Breast epithelium (tissue), 4 donors: Measurements from ENCODE around the gene PIGX. TPM values are rescaled to one million over a fixed set of nuclear protein-coding genes. Genes with fewer than 3 reads are reported as not detected.

ENCODE experiments used
- DNase-seq, 2 donors: peaks; one replicate each; pipeline ENCODE4 v3.0.0-alpha.2; 2019; ENCODE audit warnings: low spot score in 2 of 2
- H3K27ac ChIP-seq, 2 donors: fragments of 200-600 bp; sonication (generic) in 1 of 2; one replicate each; pipeline ENCODE4 v1.5.1; 2016 to 2019; ENCODE audit warnings: mild to moderate bottlenecking in 1 of 2
- H3K27me3 ChIP-seq, 2 donors: fragments of 200-600 bp; sonication (generic) in 1 of 2; one replicate each; pipeline versions ENCODE4 v1.5.1 to v1.6.0; 2017 to 2019; ENCODE audit warnings: control low read depth in 1 of 2, mild to moderate bottlenecking in 1 of 2
- H3K36me3 ChIP-seq: fragments of 200-600 bp; one replicate; pipeline ENCODE4 v1.5.1; 2019
- H3K4me1 ChIP-seq, 2 donors: fragments of 200-600 bp; sonication (generic); one replicate each; pipeline ENCODE4 v1.5.1; 2016 to 2019; ENCODE audit warnings: control low read depth in 1 of 2
- H3K4me3 ChIP-seq, 3 donors: fragments of 200-600 bp; sonication (generic); 1 replicate in 2 of 3; 2 replicates in 1 of 3; pipeline ENCODE4 v1.5.1; 2016 to 2019; ENCODE audit warnings: mild to moderate bottlenecking in 3 of 3, moderate library complexity in 2 of 3
- H3K9me3 ChIP-seq, 2 donors: fragments of 200-600 bp; sonication (generic) in 1 of 2; one replicate each; pipeline ENCODE4 v1.5.1; 2016 to 2019; ENCODE audit warnings: control low read depth in 1 of 2
- POLR2A ChIP-seq: fragments of 450-650 bp; IDR thresholded peaks from one replicate; pipeline ENCODE4 v1.6.1; 2016; ENCODE audit warnings: antibody characterized with exemption, mild to moderate bottlenecking, moderate library complexity
- POLR2AphosphoS5 ChIP-seq, 3 donors: sonication (generic); formaldehyde crosslinking; IDR thresholded peaks; one replicate each; pipeline ENCODE4 v1.6.1; 2017; ENCODE audit warnings: antibody characterized with exemption in 3 of 3
- intact Hi-C: fragments of 100-400 bp; cut with DNase I; formaldehyde crosslinking; loops from one replicate; pipeline ENCODE4 v1.15.1; 2023; ENCODE audit warnings: low total_unique reads
- total RNA-seq, 3 donors: library from RNA; depleted of rRNA; stranded (reverse); fragments of >200 nt; gene quantifications; one replicate each; pipeline ENCODE4 v1.1.0, GENCODE V29; 2016
- TF ChIP-seq, protein P1 (sequence below), 3 donors: fragments of 450-650 bp; IDR thresholded peaks; one replicate each; pipeline ENCODE4 v1.5.1; 2016 to 2017; ENCODE audit warnings: antibody characterized with exemption in 3 of 3, mild to moderate bottlenecking in 3 of 3, moderate library complexity in 3 of 3

Gene PIGX
- total RNA-seq, 3 donors from 2014 or later: 22.5 to 34.4 (median 28.2) TPM

DNA sequence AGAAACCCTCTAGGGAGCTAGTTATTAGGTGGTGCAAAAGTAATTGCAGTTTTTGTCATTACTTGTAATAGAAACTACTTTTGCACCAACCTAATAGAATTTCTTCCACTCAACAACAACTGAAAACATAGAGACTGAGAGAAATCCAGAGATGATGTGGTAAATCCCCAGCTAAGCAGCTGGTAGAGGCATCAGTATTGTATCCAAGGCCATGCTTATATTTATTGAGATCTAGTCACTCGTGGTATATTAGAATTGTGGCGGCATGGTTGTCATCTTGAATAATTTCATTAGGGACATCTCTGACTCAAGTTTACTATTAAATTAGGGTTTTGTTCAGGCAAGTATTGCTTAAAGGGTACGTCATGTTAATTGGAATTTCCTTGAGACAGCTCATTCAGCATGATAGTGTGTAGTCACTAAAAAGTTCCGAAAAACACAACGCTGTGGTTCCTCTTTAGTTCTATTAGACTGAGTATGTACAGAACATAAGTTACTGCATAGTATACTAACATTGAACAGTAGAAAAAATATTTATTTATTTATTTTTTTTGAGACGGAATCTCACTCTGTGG is 62.8 kb downstream of the PIGX start:
- no peaks in the 10 kb centered on the region for H3K36me3 ChIP-seq
- intact Hi-C loops: no loop called here
- no peaks in the 10 kb centered on the region for H3K9me3 ChIP-seq
- H3K4me3 ChIP-seq: no peak overlapping the region
- DNase-seq: no peak
- no peaks in the 10 kb centered on the region for H3K4me1 ChIP-seq
- no peak overlapping the region for H3K27ac ChIP-seq
- no peaks in the 10 kb centered on the region for H3K27me3 ChIP-seq
- TF ChIP-seq, protein P1, sequence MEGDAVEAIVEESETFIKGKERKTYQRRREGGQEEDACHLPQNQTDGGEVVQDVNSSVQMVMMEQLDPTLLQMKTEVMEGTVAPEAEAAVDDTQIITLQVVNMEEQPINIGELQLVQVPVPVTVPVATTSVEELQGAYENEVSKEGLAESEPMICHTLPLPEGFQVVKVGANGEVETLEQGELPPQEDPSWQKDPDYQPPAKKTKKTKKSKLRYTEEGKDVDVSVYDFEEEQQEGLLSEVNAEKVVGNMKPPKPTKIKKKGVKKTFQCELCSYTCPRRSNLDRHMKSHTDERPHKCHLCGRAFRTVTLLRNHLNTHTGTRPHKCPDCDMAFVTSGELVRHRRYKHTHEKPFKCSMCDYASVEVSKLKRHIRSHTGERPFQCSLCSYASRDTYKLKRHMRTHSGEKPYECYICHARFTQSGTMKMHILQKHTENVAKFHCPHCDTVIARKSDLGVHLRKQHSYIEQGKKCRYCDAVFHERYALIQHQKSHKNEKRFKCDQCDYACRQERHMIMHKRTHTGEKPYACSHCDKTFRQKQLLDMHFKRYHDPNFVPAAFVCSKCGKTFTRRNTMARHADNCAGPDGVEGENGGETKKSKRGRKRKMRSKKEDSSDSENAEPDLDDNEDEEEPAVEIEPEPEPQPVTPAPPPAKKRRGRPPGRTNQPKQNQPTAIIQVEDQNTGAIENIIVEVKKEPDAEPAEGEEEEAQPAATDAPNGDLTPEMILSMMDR (IDR thresholded peaks at IDR 0.05): no peak
- TF ChIP-seq POLR2AphosphoS5 (IDR thresholded peaks at IDR 0.05): no peak
- TF ChIP-seq POLR2A: no peak

DNA sequence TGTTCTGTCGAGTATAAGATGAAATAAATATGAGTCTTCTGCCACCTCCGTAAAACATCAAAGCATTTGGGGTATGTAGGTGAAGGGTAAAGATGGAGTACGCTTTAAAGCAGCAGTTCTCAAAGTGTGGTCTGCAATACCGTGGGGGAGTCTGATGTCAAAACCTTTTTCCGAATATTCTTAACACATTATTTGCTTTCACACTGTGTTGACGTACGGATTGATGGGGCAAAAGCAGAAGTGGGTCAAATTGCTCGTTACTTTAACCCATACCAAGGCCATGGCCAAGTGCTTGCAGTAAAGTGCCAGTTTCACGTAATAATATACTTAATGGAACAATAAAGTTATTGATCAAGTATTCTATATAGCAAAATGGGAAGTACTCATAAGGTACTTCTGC is 63.8 kb downstream of the PIGX start:
- H3K36me3 ChIP-seq: no peaks in the 10 kb centered on the region
- no peaks in the 10 kb centered on the region for H3K27me3 ChIP-seq
- intact Hi-C loops: no loop called here
- no peak for DNase-seq
- no peak overlapping the region for H3K27ac ChIP-seq
- no peaks in the 10 kb centered on the region for H3K9me3 ChIP-seq
- no peak overlapping the region for H3K4me3 ChIP-seq
- TF ChIP-seq, protein P1 (IDR thresholded peaks at IDR 0.05): no peak
- no peak for TF ChIP-seq POLR2A
- no peak for TF ChIP-seq POLR2AphosphoS5 (IDR thresholded peaks at IDR 0.05)
- no peaks in the 10 kb centered on the region for H3K4me1 ChIP-seq

DNA sequence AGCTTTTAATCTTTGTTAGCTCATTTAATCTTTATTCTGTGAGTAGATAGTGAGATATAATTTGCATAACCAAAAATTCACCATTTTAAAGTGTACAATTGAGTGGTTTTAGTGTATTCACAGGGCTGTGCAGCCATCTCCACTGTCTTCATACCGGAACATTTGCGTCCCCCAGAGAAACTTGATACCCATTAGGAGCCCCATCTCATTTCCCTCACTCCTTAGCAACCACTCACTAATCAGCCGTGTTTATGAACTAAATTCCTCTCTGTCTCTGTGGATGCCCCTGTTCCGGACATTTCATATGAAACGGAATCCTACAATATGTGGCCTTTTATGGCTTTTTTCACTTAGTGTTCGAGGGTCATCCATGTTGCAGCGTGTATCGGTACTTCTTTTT is 65.7 kb downstream of the PIGX start:
- H3K27me3 ChIP-seq: no peaks in the 10 kb centered on the region
- H3K27ac ChIP-seq: no peak overlapping the region
- no peaks in the 10 kb centered on the region for H3K9me3 ChIP-seq
- intact Hi-C loops: no loop called here
- H3K36me3 ChIP-seq: no peaks in the 10 kb centered on the region
- no peaks in the 10 kb centered on the region for H3K4me1 ChIP-seq
- TF ChIP-seq, protein P1 (IDR thresholded peaks at IDR 0.05): no peak
- TF ChIP-seq POLR2AphosphoS5 (IDR thresholded peaks at IDR 0.05): no peak
- TF ChIP-seq POLR2A: no peak
- DNase-seq: no peak
- no peak overlapping the region for H3K4me3 ChIP-seq

DNA sequence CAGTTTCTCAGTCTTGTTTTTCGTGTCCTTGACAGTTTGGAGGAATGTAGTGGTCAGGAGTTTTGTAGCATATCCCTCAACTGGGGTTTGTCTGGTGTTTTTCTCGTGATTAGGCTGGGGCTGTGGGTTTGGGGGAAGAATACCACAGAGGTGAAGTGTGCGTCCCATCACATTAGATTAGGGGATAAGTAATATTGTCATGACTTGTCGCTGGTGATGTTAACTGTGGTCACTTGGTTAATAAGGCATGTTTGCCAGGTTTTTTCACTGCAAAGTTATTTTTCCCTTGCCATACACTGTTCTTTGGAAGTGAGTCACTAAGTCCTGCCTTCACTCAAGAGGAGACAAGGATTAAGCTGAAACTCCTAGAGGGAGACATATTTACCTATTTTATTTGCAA is 66.6 kb downstream of the PIGX start:
- H3K36me3 ChIP-seq: no peaks in the 10 kb centered on the region
- intact Hi-C loops: no loop called here
- no peaks in the 10 kb centered on the region for H3K9me3 ChIP-seq
- DNase-seq: no peak
- no peak overlapping the region for H3K4me3 ChIP-seq
- no peaks in the 10 kb centered on the region for H3K27me3 ChIP-seq
- H3K27ac ChIP-seq: no peak overlapping the region
- TF ChIP-seq, protein P1 (IDR thresholded peaks at IDR 0.05): no peak
- no peak for TF ChIP-seq POLR2A
- no peak for TF ChIP-seq POLR2AphosphoS5 (IDR thresholded peaks at IDR 0.05)
- H3K4me1 ChIP-seq: no peaks in the 10 kb centered on the region

DNA sequence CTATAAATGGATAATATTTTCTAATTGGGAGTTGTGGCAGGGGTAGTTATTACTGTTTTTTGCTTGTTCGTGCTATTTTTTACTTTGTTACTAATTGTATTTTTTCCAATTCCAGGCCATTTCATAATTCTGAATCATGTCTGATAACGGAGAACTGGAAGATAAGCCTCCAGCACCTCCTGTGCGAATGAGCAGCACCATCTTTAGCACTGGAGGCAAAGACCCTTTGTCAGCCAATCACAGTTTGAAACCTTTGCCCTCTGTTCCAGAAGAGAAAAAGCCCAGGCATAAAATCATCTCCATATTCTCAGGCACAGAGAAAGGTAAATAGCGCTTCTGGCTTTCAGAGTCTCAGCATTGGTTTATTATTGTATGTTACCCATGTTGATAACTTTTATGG is 70.3 kb downstream of the PIGX start:
- Histone ChIP-seq H3K9me3 (no peaks in the 10 kb centered on the region), H3K27ac (no peak overlapping the region), H3K4me3 (no peak overlapping the region), H3K27me3 (no peaks in the 10 kb centered on the region), H3K4me1 (no peaks in the 10 kb centered on the region), H3K36me3 (no peaks in the 10 kb centered on the region)
- DNase-seq: no peak
- TF ChIP-seq POLR2AphosphoS5 (IDR thresholded peaks at IDR 0.05) (no peak), POLR2A (no peak)
- TF ChIP-seq, protein P1 (IDR thresholded peaks at IDR 0.05): no peak
- intact Hi-C loops: no loop called here

Other genes with a start within 250 kb of the PIGX start
- 10 to 100 TPM; 22.9 to 24.8 (median 24.3) TPM for gene RNF168, start 208.6 kb upstream of the PIGX start, total RNA-seq
- gene SMCO1, start 197.0 kb upstream of the PIGX start, total RNA-seq: not detected
- 1 to 10 TPM; 4.9 to 8.2 (median 6.1) TPM for gene WDR53, start 143.8 kb upstream of the PIGX start, total RNA-seq
- 1 to 10 TPM; 5.6 to 7.6 (median 7.5) TPM for gene FBXO45, start 143.7 kb upstream of the PIGX start, total RNA-seq
- gene NRROS, start 72.7 kb upstream of the PIGX start, total RNA-seq: 10 to 100 TPM in 1 of 3 donors, 1 to 10 TPM in 2; 3.2 to 13.9 (median 4.3) TPM
- gene CEP19, start 127 bp upstream of the PIGX start, total RNA-seq: 1 to 10 TPM; 2.1 to 2.6 (median 2.5) TPM
- gene PAK2, start 27.5 kb downstream of the PIGX start, total RNA-seq: 10 to 100 TPM; 42.3 to 71.2 (median 50.5) TPM
- gene SENP5, start 155.5 kb downstream of the PIGX start, total RNA-seq: 10 to 100 TPM; 40.3 to 50.9 (median 40.5) TPM
- 10 to 100 TPM; 40.8 to 44.9 (median 42.6) TPM for gene NCBP2, start 230.2 kb downstream of the PIGX start, total RNA-seq